Immature natural killer cell (primary cell): ENCODE data around the gene MYADML2. TPM values are rescaled to one million over a fixed set of nuclear protein-coding genes. Genes with fewer than 3 reads are reported as not detected.

Experiments used
- DNase-seq, 3 donors: peaks; one replicate each; pipeline ENCODE4 v3.0.0; 2022; ENCODE audit warnings: mixed read lengths in 1 of 3
- H3K27ac Mint-ChIP-seq, 6 donors: one replicate each; pipeline ENCODE4 v1.8.0; 2020; ENCODE audit warnings: mixed read lengths in 6 of 6, mild to moderate bottlenecking in 5 of 6, inconsistent platforms in 4 of 6, moderate library complexity in 3 of 6
- H3K27me3 Mint-ChIP-seq, 3 donors: one replicate each; pipeline ENCODE4 v1.8.0; 2020 to 2021; ENCODE audit warnings: low read depth in 3 of 3, mild to moderate bottlenecking in 3 of 3, mixed read lengths in 3 of 3, moderate library complexity in 3 of 3, inconsistent platforms in 1 of 3
- H3K36me3 Mint-ChIP-seq, 3 donors: one replicate each; pipeline ENCODE4 v1.8.0; 2020; ENCODE audit warnings: mixed read lengths in 3 of 3, inconsistent platforms in 2 of 3, mild to moderate bottlenecking in 2 of 3
- H3K4me1 Mint-ChIP-seq, 2 donors: one replicate each; pipeline ENCODE4 v1.8.0; 2020; ENCODE audit warnings: inconsistent platforms in 2 of 2, mild to moderate bottlenecking in 2 of 2, mixed read lengths in 2 of 2, moderate library complexity in 1 of 2
- H3K4me3 Mint-ChIP-seq, 5 donors: one replicate each; pipeline ENCODE4 v1.8.0; 2020; ENCODE audit warnings: mild to moderate bottlenecking in 5 of 5, mixed read lengths in 5 of 5, inconsistent platforms in 3 of 5, moderate library complexity in 3 of 5
- H3K9me3 Mint-ChIP-seq, 6 donors: one replicate each; pipeline ENCODE4 v1.8.0; 2020; ENCODE audit warnings: mild to moderate bottlenecking in 6 of 6, mixed read lengths in 6 of 6, inconsistent platforms in 4 of 6, moderate library complexity in 3 of 6
- polyA plus RNA-seq, 3 donors: library from polyadenylated mRNA; unstranded; fragments of 300-500 nt; fragmentation: Illumina TruSeq; gene quantifications; one replicate each; pipeline ENCODE4 v1.2.3, GENCODE V29; 2021

MYADML2 gene
- polyA plus RNA-seq, 3 donors from 2014 or later = not detected

GRCh38 chr17:81906476-81907218, 40.4 kb downstream of the MYADML2 start:
- no peaks in the 10 kb centered on the region for H3K36me3 Mint-ChIP-seq
- H3K9me3 Mint-ChIP-seq = no peaks in the 10 kb centered on the region
- H3K27me3 Mint-ChIP-seq = peaks cover 0 to 10% (median 2%) of the 10 kb centered on the region in 3 donors
- H3K4me3 Mint-ChIP-seq = no peak overlapping the region
- peaks cover 0 to 6% of the 10 kb centered on the region in 2 donors for H3K4me1 Mint-ChIP-seq
- H3K27ac Mint-ChIP-seq = no peak overlapping the region
- no peak for DNase-seq

DNA sequence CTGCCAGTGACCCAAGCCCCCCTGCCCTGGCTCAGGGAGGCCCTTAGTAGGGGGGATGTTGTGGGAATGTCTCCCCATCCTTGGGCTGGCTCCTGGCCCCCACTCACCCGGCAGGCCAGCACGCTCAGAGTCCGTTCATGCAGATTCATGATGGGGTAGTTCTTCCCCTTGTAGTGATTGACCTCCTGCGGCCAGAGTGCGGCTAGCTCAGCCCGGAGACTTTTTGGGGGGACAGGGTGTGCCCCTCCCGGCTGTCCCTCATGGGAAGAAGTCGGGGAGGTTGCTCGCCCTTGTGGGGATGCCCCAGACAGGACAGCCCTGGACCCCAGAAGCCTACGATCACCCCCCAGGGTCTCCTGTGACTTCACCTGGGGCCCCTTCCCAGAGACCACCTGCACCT, 41.0 kb downstream of the MYADML2 start:
- no peak for DNase-seq
- Mint-ChIP-seq H3K27me3 (peaks cover 0 to 8% (median 0%) of the 10 kb centered on the region in 3 donors), H3K4me3 (no peak overlapping the region), H3K4me1 (peaks cover 1 to 6% of the 10 kb centered on the region in 2 donors), H3K27ac (no peak overlapping the region), H3K9me3 (no peaks in the 10 kb centered on the region), H3K36me3 (peaks cover 0 to 3% (median under 1%) of the 10 kb centered on the region in 3 donors)

GRCh38 chr17:81905424-81905875, 41.6 kb downstream of the MYADML2 start:
- DNase-seq = no peak
- peaks cover 6 to 9% of the 10 kb centered on the region in 2 donors for H3K4me1 Mint-ChIP-seq
- no peak overlapping the region for H3K27ac Mint-ChIP-seq
- no peak overlapping the region for H3K4me3 Mint-ChIP-seq
- H3K27me3 Mint-ChIP-seq = peaks cover 0 to 7% (median 0%) of the 10 kb centered on the region in 3 donors
- peaks cover 0 to 7% (median 4%) of the 10 kb centered on the region in 3 donors for H3K36me3 Mint-ChIP-seq
- no peaks in the 10 kb centered on the region for H3K9me3 Mint-ChIP-seq

DNA sequence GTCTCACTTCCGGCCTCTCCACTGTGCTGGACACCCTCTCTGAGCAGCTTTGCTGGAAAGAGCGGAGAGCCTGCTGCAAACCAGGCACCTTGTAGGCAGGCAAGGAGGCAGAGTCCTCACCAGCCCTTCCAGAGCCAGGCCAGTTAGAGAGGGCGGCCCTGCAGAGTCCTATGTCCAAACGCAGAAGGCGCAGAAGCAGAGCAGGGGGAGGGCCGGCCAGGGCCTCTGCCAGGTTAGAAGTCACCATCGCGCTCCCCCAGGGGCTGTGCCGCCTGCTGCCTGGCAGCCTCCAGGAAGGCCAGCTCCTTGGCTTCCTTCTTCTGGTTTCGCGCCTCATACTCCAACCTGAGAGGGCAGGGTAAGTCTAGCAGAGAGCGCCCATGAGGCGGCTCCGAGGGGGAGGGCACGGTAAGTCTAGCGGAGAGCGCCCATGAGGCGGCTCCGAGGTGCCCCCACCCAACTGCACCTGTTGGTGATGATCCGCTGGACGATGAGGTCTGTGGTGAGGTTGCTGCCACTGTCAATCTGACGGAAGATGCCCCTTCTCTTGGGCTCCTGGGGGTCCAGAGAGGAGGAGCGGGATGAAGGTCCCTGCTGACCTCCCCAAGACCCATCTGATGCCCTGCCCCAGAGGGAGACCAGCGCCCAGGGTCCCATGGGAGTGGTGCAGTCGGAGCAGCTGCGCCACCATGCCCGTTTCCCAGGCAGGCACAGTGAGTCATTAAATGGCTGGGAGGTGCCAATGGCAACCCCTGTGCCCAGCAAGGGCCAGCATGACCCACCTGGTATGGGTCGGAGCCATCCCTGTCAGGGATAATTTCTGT, 42.2 kb downstream of the MYADML2 start:
- H3K27me3 Mint-ChIP-seq = peaks cover 0 to 3% (median 0%) of the 10 kb centered on the region in 3 donors
- H3K4me1 Mint-ChIP-seq = peaks cover 6% of the 10 kb centered on the region in 2 donors
- DNase-seq = no peak
- H3K9me3 Mint-ChIP-seq = no peaks in the 10 kb centered on the region
- peaks cover 0 to 12% (median 8%) of the 10 kb centered on the region in 3 donors for H3K36me3 Mint-ChIP-seq
- H3K27ac Mint-ChIP-seq = no peak overlapping the region
- no peak overlapping the region for H3K4me3 Mint-ChIP-seq

DNA sequence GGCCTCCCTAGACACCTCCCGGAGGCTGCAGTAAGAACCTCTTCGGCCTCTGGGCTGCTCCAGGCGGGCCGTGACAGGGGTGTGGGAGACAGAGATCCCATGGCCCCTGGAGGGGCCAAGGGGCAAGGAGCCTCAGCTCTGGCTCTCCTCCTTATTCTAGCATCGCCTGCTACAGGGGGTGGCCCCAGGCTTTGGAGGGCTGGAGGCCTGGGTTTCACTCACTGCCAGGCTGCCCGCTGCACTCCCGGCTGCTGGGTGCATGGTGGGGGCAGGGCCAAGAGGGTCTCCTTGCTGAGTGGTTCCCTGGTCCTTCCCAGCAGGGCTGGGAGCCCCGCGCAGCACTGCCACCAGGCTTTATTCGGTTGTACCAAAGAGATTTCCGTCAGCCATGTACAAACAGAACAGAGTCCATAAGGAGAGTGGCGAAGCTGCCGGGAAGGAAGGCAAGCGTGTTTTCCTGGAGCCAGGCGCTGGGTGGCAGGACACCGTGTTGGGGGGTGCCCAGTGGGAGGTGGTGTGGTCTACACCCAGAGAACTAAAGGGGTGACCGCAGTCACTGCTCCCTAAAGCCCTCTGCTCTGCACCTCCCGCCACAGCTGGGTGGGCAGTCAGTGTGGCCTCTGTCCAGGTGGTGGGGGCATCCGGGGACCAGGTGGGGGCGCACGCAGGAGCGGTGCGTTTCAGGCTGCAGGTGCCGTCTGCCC, 43.0 kb downstream of the MYADML2 start:
- no peak for DNase-seq
- Mint-ChIP-seq H3K27ac (no peak overlapping the region), H3K4me3 (no peak overlapping the region), H3K36me3 (peaks cover 0 to 13% (median 8%) of the 10 kb centered on the region in 3 donors), H3K4me1 (peaks cover 2 to 6% of the 10 kb centered on the region in 2 donors), H3K27me3 (peaks cover 0 to 3% (median 0%) of the 10 kb centered on the region in 3 donors), H3K9me3 (no peaks in the 10 kb centered on the region)

GRCh38 chr17:81903415-81903831, 43.6 kb downstream of the MYADML2 start:
- Mint-ChIP-seq H3K27me3 (peaks cover 0 to 3% (median 0%) of the 10 kb centered on the region in 3 donors), H3K9me3 (no peaks in the 10 kb centered on the region), H3K36me3 (peaks cover 0 to 13% (median 8%) of the 10 kb centered on the region in 3 donors), H3K4me3 (no peak overlapping the region), H3K27ac (no peak overlapping the region), H3K4me1 (peaks cover 2 to 6% of the 10 kb centered on the region in 2 donors)
- no peak for DNase-seq

DNA sequence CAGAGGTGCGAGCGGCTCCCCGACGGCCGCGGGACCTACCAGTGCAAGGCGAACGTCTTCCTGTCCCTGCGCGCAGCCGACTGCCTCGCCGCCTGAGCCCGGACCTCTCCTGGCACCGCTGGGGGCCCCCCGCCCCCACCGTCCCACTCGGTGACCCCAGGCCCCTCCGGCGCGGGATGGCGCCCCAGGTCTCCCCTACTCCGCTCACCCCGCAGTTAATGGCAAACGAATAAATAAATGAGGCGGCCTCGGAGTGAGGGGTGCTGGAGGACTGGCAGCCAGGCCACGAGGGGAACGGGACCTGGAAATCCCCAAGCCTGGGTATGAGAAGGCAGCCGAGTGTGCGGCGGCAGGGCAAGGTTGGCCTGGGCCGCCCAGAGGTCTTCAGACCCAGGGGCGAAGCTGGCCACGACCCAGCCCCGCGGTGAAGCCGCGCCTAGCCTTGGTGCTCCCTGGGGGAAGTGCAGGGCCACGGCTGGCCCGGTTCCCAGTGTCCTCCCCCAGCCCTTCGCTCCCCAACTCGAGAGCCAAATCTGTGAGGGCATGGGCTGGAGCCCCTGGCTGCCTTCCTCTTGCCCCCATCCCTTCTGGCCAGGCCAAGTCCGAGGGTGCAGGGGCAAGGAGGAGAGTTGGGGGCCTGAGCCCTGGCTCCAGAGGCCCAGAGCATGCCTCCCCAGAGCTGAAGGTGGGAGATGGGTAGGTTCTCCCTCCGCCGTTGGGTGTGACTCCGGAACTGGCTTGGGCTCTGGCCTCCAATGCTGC, 44.2 kb downstream of the MYADML2 start:
- Mint-ChIP-seq H3K27me3 (peaks cover 0 to 3% (median 0%) of the 10 kb centered on the region in 3 donors), H3K36me3 (peaks cover 0 to 13% (median 8%) of the 10 kb centered on the region in 3 donors), H3K4me1 (peaks cover 2 to 6% of the 10 kb centered on the region in 2 donors), H3K9me3 (no peaks in the 10 kb centered on the region), H3K4me3 (no peak overlapping the region), H3K27ac (no peak overlapping the region)
- no peak for DNase-seq

- H3K4me1 Mint-ChIP-seq = peaks cover 2 to 6% of the 10 kb centered on the region in 2 donors
- H3K27ac Mint-ChIP-seq = no peak within 1 kb of the TSS
- DNase-seq = peak in 2 of 3 donors; percentile 21 to 22
- H3K9me3 Mint-ChIP-seq = no peaks in the 10 kb centered on the region
- H3K27me3 Mint-ChIP-seq = peaks cover 0 to 3% (median 0%) of the 10 kb centered on the region in 3 donors
- H3K4me3 Mint-ChIP-seq = peak within 1 kb of the TSS in 3 of 5 donors; percentile 17 to 33 (median 29)
- peaks cover 0 to 13% (median 8%) of the 10 kb centered on the region in 3 donors for H3K36me3 Mint-ChIP-seq
These were observed 44.9 kb downstream of the MYADML2 start, which contains the start of gene NPB for GRCh38 chr17:81902023-81902652. TSS of gene NPB (plus strand) at chr17:81902238. CDS start at chr17:81902278, 40 bp downstream.

- Mint-ChIP-seq H3K36me3 (peaks cover 0 to 13% (median 8%) of the 10 kb centered on the region in 3 donors), H3K27ac (no peak overlapping the region), H3K27me3 (peaks cover 0 to 3% (median 0%) of the 10 kb centered on the region in 3 donors), H3K9me3 (no peaks in the 10 kb centered on the region), H3K4me3 (peak overlapping the region in 4 of 5 donors; percentile 17 to 77 (median 54)), H3K4me1 (peaks cover 2 to 6% of the 10 kb centered on the region in 2 donors)
- DNase-seq = no peak
These were observed 45.6 kb downstream of the MYADML2 start for GRCh38 chr17:81901167-81902022.

- peaks cover 0 to 16% (median 8%) of the 10 kb centered on the region in 3 donors for H3K36me3 Mint-ChIP-seq
- no peak overlapping the region for H3K27ac Mint-ChIP-seq
- peaks cover 2 to 6% of the 10 kb centered on the region in 2 donors for H3K4me1 Mint-ChIP-seq
- no peaks in the 10 kb centered on the region for H3K9me3 Mint-ChIP-seq
- H3K4me3 Mint-ChIP-seq = no peak overlapping the region
- H3K27me3 Mint-ChIP-seq = peaks cover 0 to 3% (median 0%) of the 10 kb centered on the region in 3 donors
- DNase-seq = no peak
These were observed 46.7 kb downstream of the MYADML2 start for GRCh38 chr17:81900181-81900820.

GRCh38 chr17:81899514-81900166, 47.4 kb downstream of the MYADML2 start:
- Mint-ChIP-seq H3K9me3 (no peaks in the 10 kb centered on the region), H3K27me3 (peaks cover 0 to 3% (median 0%) of the 10 kb centered on the region in 3 donors), H3K4me1 (peaks cover 2 to 6% of the 10 kb centered on the region in 2 donors), H3K4me3 (no peak overlapping the region), H3K27ac (no peak overlapping the region), H3K36me3 (peaks cover 0 to 18% (median 8%) of the 10 kb centered on the region in 3 donors)
- no peak for DNase-seq
